Measurements from ENCODE around the gene FGF1.

The FGF1 gene

GRCh38 chr5:142548739-142549275, 137.1 kb downstream of the FGF1 start:
- no peak overlapping the region for H3K27ac ChIP-seq
- DNase-seq (ENCODE audit: low read depth, low spot score) = peak; percentile 72

- no peak overlapping the region for H3K27ac ChIP-seq
- DNase-seq (ENCODE audit: low read depth, low spot score) = no peak
Measured at GRCh38 chr5:142547445-142548380, 138.2 kb downstream of the FGF1 start.

GRCh38 chr5:142545650-142546322, 140.1 kb downstream of the FGF1 start:
- no peak overlapping the region for H3K27ac ChIP-seq
- no peak for DNase-seq (ENCODE audit: low read depth, low spot score)

- H3K27ac ChIP-seq = no peak overlapping the region
- DNase-seq (ENCODE audit: low read depth, low spot score) = no peak
Measured at GRCh38 chr5:142544946-142545649, 140.8 kb downstream of the FGF1 start.

GRCh38 chr5:142544071-142544753, 141.7 kb downstream of the FGF1 start:
- no peak for DNase-seq (ENCODE audit: low read depth, low spot score)
- H3K27ac ChIP-seq = no peak overlapping the region

- no peak for DNase-seq (ENCODE audit: low read depth, low spot score)
- H3K27ac ChIP-seq = no peak overlapping the region
Measured at GRCh38 chr5:142542906-142543305, 143.0 kb downstream of the FGF1 start.

All from epithelial cell of prostate (primary cell).